OCI-LY7 (cell line): ENCODE results near the gene RGS2. TPM values are rescaled to one million over a fixed set of nuclear protein-coding genes. Genes with fewer than 3 reads are reported as not detected.

ENCODE experiments used
- BruUV-seq: library from RNA; stranded (reverse); fragments of 400-500 nt; replicated peaks from 2 replicates; lab custom pipeline; 2021; lab: Mats Ljungman, UMichigan
- CTCF ChIA-PET: fragments of 300-600 bp; sonication (Branson Sonifier 250); formaldehyde crosslinking; loops from one replicate; lab custom pipeline; 2022; ENCODE audit warnings: antibody characterized with exemption; ENCODE audit not compliant: unreplicated experiment; lab: Charles Lee
- POLR2A ChIA-PET: fragments of 300-600 bp; sonication (Branson Sonifier 250); formaldehyde crosslinking; loops from one replicate; lab custom pipeline; 2022; ENCODE audit warnings: antibody characterized with exemption; lab: Charles Lee
- DNase-seq: peaks from one replicate; pipeline ENCODE4 v3.0.0-alpha.2; 2015; ENCODE audit warnings: low spot score
- H2AFZ ChIP-seq: fragments of 200-600 bp; sonication (generic), shearing (Covaris generic); 2 replicates; pipeline ENCODE4 v1.6.1; 2014; ENCODE audit warnings: mild to moderate bottlenecking, antibody characterized with exemption, low read length, moderate library complexity
- H3K27ac ChIP-seq: fragments of 200-600 bp; sonication (generic); 2 replicates; pipeline ENCODE4 v1.5.1; 2014; ENCODE audit warnings: mixed run types, low read depth, mild to moderate bottlenecking, moderate library complexity, low read length, inconsistent platforms; ENCODE audit not compliant: poor library complexity, severe bottlenecking
- H3K36me3 ChIP-seq: fragments of 200-600 bp; sonication (generic); 2 replicates; pipeline ENCODE4 v1.6.1; 2014; ENCODE audit warnings: mild to moderate bottlenecking, antibody characterized with exemption, low read length, moderate library complexity, mixed read lengths; ENCODE audit not compliant: insufficient read depth
- H3K4me1 ChIP-seq: fragments of 200-600 bp; sonication (generic); 2 replicates; pipeline ENCODE4 v1.5.1; 2014; ENCODE audit warnings: mild to moderate bottlenecking, low read length; ENCODE audit not compliant: insufficient read depth, poor library complexity, severe bottlenecking
- H3K4me2 ChIP-seq: fragments of 200-600 bp; sonication (generic); 2 replicates; pipeline ENCODE4 v1.6.1; 2014; ENCODE audit warnings: mild to moderate bottlenecking, low read length
- H3K4me3 ChIP-seq: fragments of 200-600 bp; sonication (generic); 2 replicates; pipeline ENCODE4 v1.5.1; 2014; ENCODE audit warnings: mild to moderate bottlenecking, low read depth, low read length; ENCODE audit not compliant: poor library complexity, severe bottlenecking
- H3K79me2 ChIP-seq: fragments of 200-600 bp; sonication (generic); 2 replicates; pipeline ENCODE4 v1.6.1; 2016; ENCODE audit warnings: low read depth, mild to moderate bottlenecking, low read length, moderate library complexity, mixed read lengths; ENCODE audit not compliant: insufficient read depth
- H3K9me2 ChIP-seq: fragments of 200-600 bp; sonication (generic); 2 replicates; pipeline ENCODE4 v1.6.1; 2016; ENCODE audit warnings: mild to moderate bottlenecking, low read length, mixed read lengths; ENCODE audit not compliant: insufficient read depth
- H3K9me3 ChIP-seq: fragments of 200-600 bp; sonication (generic); 2 replicates; pipeline ENCODE4 v1.6.1; 2014; ENCODE audit warnings: mild to moderate bottlenecking, mixed run types, low read length, mixed read lengths
- H4K20me1 ChIP-seq: fragments of 200-600 bp; sonication (generic); 2 replicates; pipeline ENCODE4 v1.6.1; 2014; ENCODE audit warnings: mild to moderate bottlenecking, antibody characterized with exemption, low read length, moderate library complexity, mixed read lengths; ENCODE audit not compliant: insufficient read depth
- EZH2phosphoT487 ChIP-seq: fragments of 200-600 bp; sonication (generic); IDR thresholded peaks from 2 replicates; pipeline ENCODE4 v1.6.1; 2018; ENCODE audit warnings: low read depth, borderline replicate concordance, mild to moderate bottlenecking, mixed run types, antibody characterized with exemption, low read length, moderate library complexity, mixed read lengths
- intact Hi-C: fragments of 100-400 bp; cut with micrococcal nuclease; formaldehyde crosslinking; loops from one replicate; pipeline ENCODE4 v1.10.0; 2022; ENCODE audit not compliant: unreplicated experiment
- total RNA-seq, 2 experiments: library from RNA; depleted of rRNA in 1 of 2; stranded (reverse); fragments of >200 nt in 1 of 2; shearing (Covaris generic) in 1 of 2; gene quantifications; 2 replicates each; pipeline ENCODE4 v1.2.3, GENCODE V29; 2014 to 2022
- TF ChIP-seq, protein P1 (sequence below): fragments of 200-600 bp; sonication (generic); conservative IDR thresholded peaks from 2 replicates; pipeline ENCODE4 v1.5.1; 2014; ENCODE audit warnings: mild to moderate bottlenecking, antibody characterized with exemption, low read length, moderate library complexity, mixed read lengths

The RGS2 gene
- total RNA-seq, 2 experiments from 2014 or later = 12.5 to 27.6 TPM

DNA sequence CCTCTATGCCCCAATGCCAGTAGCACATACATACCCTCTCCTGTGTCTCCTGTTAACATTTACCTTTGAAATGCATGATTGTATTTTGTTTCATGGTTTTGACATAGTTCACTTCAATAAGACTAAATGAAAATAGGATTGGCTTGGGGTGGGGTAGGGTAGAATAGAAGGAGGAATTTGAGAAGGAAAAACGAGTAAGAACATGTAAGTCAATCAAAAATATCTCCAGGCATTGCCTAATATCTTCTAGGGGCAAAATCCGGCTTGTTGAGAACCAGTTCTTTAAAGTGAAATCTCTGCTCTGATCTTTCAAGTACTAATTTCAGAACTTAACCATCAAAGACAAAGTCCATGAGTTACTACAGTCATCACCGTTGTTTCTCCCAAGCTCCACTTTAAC lies 31.8 kb upstream of the RGS2 start:
- Histone ChIP-seq H3K4me1 (no peaks in the 10 kb centered on the region), H2AFZ (no peak overlapping the region), H3K4me2 (no peak overlapping the region), H3K4me3 (no peak overlapping the region), H3K79me2 (no peaks in the 10 kb centered on the region), H3K36me3 (no peaks in the 10 kb centered on the region), H3K9me3 (no peaks in the 10 kb centered on the region), H4K20me1 (no peaks in the 10 kb centered on the region), H3K27ac (no peak overlapping the region), H3K9me2 (no peaks in the 10 kb centered on the region)
- no peak for DNase-seq
- TF ChIP-seq, protein P1, sequence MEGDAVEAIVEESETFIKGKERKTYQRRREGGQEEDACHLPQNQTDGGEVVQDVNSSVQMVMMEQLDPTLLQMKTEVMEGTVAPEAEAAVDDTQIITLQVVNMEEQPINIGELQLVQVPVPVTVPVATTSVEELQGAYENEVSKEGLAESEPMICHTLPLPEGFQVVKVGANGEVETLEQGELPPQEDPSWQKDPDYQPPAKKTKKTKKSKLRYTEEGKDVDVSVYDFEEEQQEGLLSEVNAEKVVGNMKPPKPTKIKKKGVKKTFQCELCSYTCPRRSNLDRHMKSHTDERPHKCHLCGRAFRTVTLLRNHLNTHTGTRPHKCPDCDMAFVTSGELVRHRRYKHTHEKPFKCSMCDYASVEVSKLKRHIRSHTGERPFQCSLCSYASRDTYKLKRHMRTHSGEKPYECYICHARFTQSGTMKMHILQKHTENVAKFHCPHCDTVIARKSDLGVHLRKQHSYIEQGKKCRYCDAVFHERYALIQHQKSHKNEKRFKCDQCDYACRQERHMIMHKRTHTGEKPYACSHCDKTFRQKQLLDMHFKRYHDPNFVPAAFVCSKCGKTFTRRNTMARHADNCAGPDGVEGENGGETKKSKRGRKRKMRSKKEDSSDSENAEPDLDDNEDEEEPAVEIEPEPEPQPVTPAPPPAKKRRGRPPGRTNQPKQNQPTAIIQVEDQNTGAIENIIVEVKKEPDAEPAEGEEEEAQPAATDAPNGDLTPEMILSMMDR = no peak
- TF ChIP-seq EZH2phosphoT487 = no peak
- BruUV-seq = no TSS peak
- intact Hi-C loops = no loop called here
- ChIA-PET POLR2A (interaction anchor here (1.1 to 1.5 kb wide), 2 partner anchors 16 to 19 kb away, joined by 3 read pairs; no protein-coding TSS in a partner anchor), CTCF (no interaction called here)

DNA sequence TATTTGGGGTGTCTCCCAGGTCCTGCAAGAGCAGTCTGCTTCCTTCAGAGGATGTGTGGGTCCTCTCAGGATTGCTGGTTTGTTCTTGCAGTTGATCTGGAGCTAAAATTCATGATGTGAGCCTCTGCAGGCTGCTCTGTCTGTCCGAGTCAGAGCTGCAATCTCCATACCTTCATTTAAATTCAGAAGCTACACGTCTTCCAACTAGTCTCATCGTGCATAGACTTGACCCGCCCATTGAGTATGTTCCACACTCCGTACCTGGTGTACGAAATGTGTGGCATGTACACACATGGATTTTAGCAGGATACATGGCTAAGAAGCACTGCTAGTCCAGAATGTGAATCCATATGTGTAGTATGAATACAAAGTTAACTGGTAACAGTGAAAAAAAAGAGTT lies 25.0 kb upstream of the RGS2 start:
- no peak overlapping the region for H2AFZ ChIP-seq
- H4K20me1 ChIP-seq = no peaks in the 10 kb centered on the region
- no peak overlapping the region for H3K27ac ChIP-seq
- H3K9me2 ChIP-seq = no peaks in the 10 kb centered on the region
- no peaks in the 10 kb centered on the region for H3K9me3 ChIP-seq
- H3K79me2 ChIP-seq = no peaks in the 10 kb centered on the region
- ChIA-PET CTCF (no interaction called here), POLR2A (interaction anchor here (0.5 to 1.0 kb wide), 2 partner anchors 13 to 30 kb away, joined by 3 read pairs; no protein-coding TSS in a partner anchor)
- no peak for DNase-seq
- no peaks in the 10 kb centered on the region for H3K4me1 ChIP-seq
- no peak overlapping the region for H3K4me2 ChIP-seq
- TF ChIP-seq EZH2phosphoT487 = no peak
- TF ChIP-seq, protein P1 = no peak
- H3K4me3 ChIP-seq = no peak overlapping the region
- H3K36me3 ChIP-seq = no peaks in the 10 kb centered on the region
- no TSS peak for BruUV-seq
- intact Hi-C loops = no loop called here

DNA sequence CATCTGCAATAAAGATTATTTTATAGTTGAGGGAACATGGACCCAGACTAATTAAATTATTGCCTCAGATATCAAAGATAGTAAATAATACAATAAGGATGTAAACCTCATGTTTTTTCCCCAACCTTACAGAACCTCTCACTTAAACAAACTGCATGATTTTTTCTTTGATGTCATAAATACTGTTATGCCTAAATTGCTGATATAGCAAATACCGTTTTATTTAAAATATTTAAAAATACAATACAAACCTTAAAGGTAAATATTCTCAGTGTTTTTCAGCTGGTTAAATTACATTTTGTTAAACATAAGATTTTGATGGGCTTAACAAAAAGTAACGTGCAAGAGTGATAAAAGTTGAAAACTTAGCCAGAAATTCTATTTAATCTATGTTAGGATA lies 24.4 kb upstream of the RGS2 start:
- no peaks in the 10 kb centered on the region for H3K9me2 ChIP-seq
- no peaks in the 10 kb centered on the region for H3K36me3 ChIP-seq
- ChIA-PET CTCF (no interaction called here), POLR2A (interaction anchor here (1.0 to 1.8 kb wide), 2 partner anchors 14 to 27 kb away, joined by 3 to 8 read pairs; no protein-coding TSS in a partner anchor)
- no peak overlapping the region for H3K4me2 ChIP-seq
- no TSS peak for BruUV-seq
- no peak overlapping the region for H3K4me3 ChIP-seq
- TF ChIP-seq EZH2phosphoT487 = no peak
- TF ChIP-seq, protein P1 = no peak
- no peak for DNase-seq
- intact Hi-C loops = no loop called here
- no peaks in the 10 kb centered on the region for H3K79me2 ChIP-seq
- no peak overlapping the region for H2AFZ ChIP-seq
- no peaks in the 10 kb centered on the region for H3K9me3 ChIP-seq
- H3K4me1 ChIP-seq = no peaks in the 10 kb centered on the region
- no peaks in the 10 kb centered on the region for H4K20me1 ChIP-seq
- H3K27ac ChIP-seq = no peak overlapping the region
